H9 (cell line): ENCODE results near the gene ZNF655. TPM values are rescaled to one million over a fixed set of nuclear protein-coding genes. Genes with fewer than 3 reads are reported as not detected.

Experiments
- DNase-seq: peaks from one replicate; pipeline ENCODE4 v3.0.0-alpha.2; 2017
- H2AFZ ChIP-seq: one replicate; pipeline ENCODE4 v1.6.1; 2013; ENCODE audit warnings: mild to moderate bottlenecking, low read length, control low read depth, moderate library complexity
- H2AK5ac ChIP-seq: 2 replicates; pipeline ENCODE4 v1.6.1; 2013; ENCODE audit warnings: low read length, control low read depth, mixed read lengths; ENCODE audit not compliant: insufficient read length
- H2BK120ac ChIP-seq: one replicate; pipeline ENCODE4 v1.6.1; 2013; ENCODE audit warnings: low read depth, mild to moderate bottlenecking, low read length, control low read depth, inconsistent platforms; ENCODE audit not compliant: poor library complexity, severe bottlenecking
- H2BK12ac ChIP-seq: 2 replicates; pipeline ENCODE4 v1.6.1; 2013; ENCODE audit warnings: low read length, control low read depth, mixed read lengths, low read depth; ENCODE audit not compliant: insufficient read length
- H2BK15ac ChIP-seq: 2 replicates; pipeline ENCODE4 v1.6.1; 2013; ENCODE audit warnings: low read depth, low read length, control low read depth
- H2BK20ac ChIP-seq: one replicate; pipeline ENCODE4 v1.6.1; 2013; ENCODE audit warnings: low read depth, mild to moderate bottlenecking, low read length, control low read depth, inconsistent platforms; ENCODE audit not compliant: poor library complexity, severe bottlenecking
- H2BK5ac ChIP-seq: 2 replicates; pipeline ENCODE4 v1.6.1; 2013; ENCODE audit warnings: low read length, control low read depth, mixed read lengths; ENCODE audit not compliant: insufficient read length
- H3K14ac ChIP-seq: 2 replicates; pipeline ENCODE4 v1.6.1; 2013; ENCODE audit warnings: low read length, control low read depth; ENCODE audit not compliant: insufficient read depth
- H3K18ac ChIP-seq: 2 replicates; pipeline ENCODE4 v1.6.1; 2013; ENCODE audit warnings: low read depth, mild to moderate bottlenecking, mixed read lengths, low read length, control low read depth; ENCODE audit not compliant: insufficient read length
- H3K23ac ChIP-seq: 2 replicates; pipeline ENCODE4 v1.6.1; 2013; ENCODE audit warnings: low read length, control low read depth, mixed read lengths, low read depth; ENCODE audit not compliant: insufficient read length
- H3K23me2 ChIP-seq: 2 replicates; pipeline ENCODE4 v1.6.1; 2013; ENCODE audit warnings: low read depth, mild to moderate bottlenecking, mixed read lengths, low read length, control low read depth; ENCODE audit not compliant: insufficient read length, poor library complexity, severe bottlenecking
- H3K27ac ChIP-seq: 2 replicates; pipeline ENCODE4 v1.5.1; 2013; ENCODE audit warnings: low read length, control low read depth, mixed read lengths, low read depth; ENCODE audit not compliant: insufficient read length
- H3K27me3 ChIP-seq: 2 replicates; pipeline ENCODE4 v1.6.1; 2013; ENCODE audit warnings: low read length, control low read depth, inconsistent platforms; ENCODE audit not compliant: insufficient read depth
- H3K4ac ChIP-seq: 2 replicates; pipeline ENCODE4 v1.6.1; 2013; ENCODE audit warnings: low read depth, mild to moderate bottlenecking, control low read depth, inconsistent platforms, low read length, moderate library complexity
- H3K4me1 ChIP-seq: 2 replicates; pipeline ENCODE4 v1.6.1; 2013; ENCODE audit warnings: low read length, control low read depth, inconsistent platforms; ENCODE audit not compliant: insufficient read depth
- H3K4me2 ChIP-seq: 2 replicates; pipeline ENCODE4 v1.6.1; 2013; ENCODE audit warnings: low read length, control low read depth, mixed read lengths; ENCODE audit not compliant: insufficient read length, insufficient read depth
- H3K56ac ChIP-seq: 2 replicates; pipeline ENCODE4 v1.6.1; 2013; ENCODE audit warnings: low read depth, mild to moderate bottlenecking, mixed read lengths, low read length, control low read depth; ENCODE audit not compliant: insufficient read length
- H3K79me1 ChIP-seq: 2 replicates; pipeline ENCODE4 v1.6.1; 2013; ENCODE audit warnings: low read depth, mild to moderate bottlenecking, moderate library complexity, low read length, control low read depth, inconsistent platforms; ENCODE audit not compliant: insufficient read depth, poor library complexity, severe bottlenecking
- H3K79me2 ChIP-seq: 2 replicates; pipeline ENCODE4 v1.6.1; 2013; ENCODE audit warnings: low read length, control low read depth, inconsistent platforms; ENCODE audit not compliant: insufficient read depth
- H3K9ac ChIP-seq: 2 replicates; pipeline ENCODE4 v1.6.1; 2013; ENCODE audit warnings: low read length, control low read depth, mixed read lengths; ENCODE audit not compliant: insufficient read length; ENCODE audit errors: extremely low read depth
- H3K9me3 ChIP-seq: one replicate; pipeline ENCODE4 v1.6.1; 2013; ENCODE audit warnings: low read depth, low read length, inconsistent platforms; ENCODE audit not compliant: control insufficient read depth
- H3T11ph ChIP-seq: one replicate; pipeline ENCODE4 v1.6.1; 2013; ENCODE audit warnings: mild to moderate bottlenecking, low read length, control low read depth, inconsistent platforms
- H4K20me1 ChIP-seq: one replicate; pipeline ENCODE4 v1.6.1; 2013; ENCODE audit not compliant: control insufficient read depth, insufficient read length, insufficient read depth
- H4K5ac ChIP-seq: 2 replicates; pipeline ENCODE4 v1.6.1; 2013; ENCODE audit warnings: low read depth, mild to moderate bottlenecking, mixed read lengths, low read length, control low read depth; ENCODE audit not compliant: insufficient read length
- H4K8ac ChIP-seq: replicated peaks from 2 replicates; pipeline ENCODE4 v1.6.1; 2013; ENCODE audit warnings: low read length, control low read depth, mixed read lengths, low read depth; ENCODE audit not compliant: insufficient read length
- H4K91ac ChIP-seq: 2 replicates; pipeline ENCODE4 v1.6.1; 2013; ENCODE audit warnings: low read depth, mild to moderate bottlenecking, moderate library complexity, mixed read lengths, low read length, control low read depth; ENCODE audit not compliant: insufficient read length
- H3K27ac Mint-ChIP-seq, 3 experiments: 2 replicates in 2 of 3; 3 replicates in 1 of 3; pipeline ENCODE4 v1.8.0; 2020 to 2021; ENCODE audit warnings: mixed read lengths in 3 of 3, mild to moderate bottlenecking in 1 of 3, moderate library complexity in 1 of 3
- H3K27me3 Mint-ChIP-seq: 2 replicates; pipeline ENCODE4 v1.8.0; 2021; ENCODE audit warnings: low read depth, mild to moderate bottlenecking, moderate library complexity, mixed read lengths
- H3K36me3 Mint-ChIP-seq, 3 experiments: 2 replicates in 2 of 3; 3 replicates in 1 of 3; pipeline ENCODE4 v1.8.0; 2020 to 2021; ENCODE audit warnings: low read depth in 3 of 3, mixed read lengths in 3 of 3; ENCODE audit not compliant: insufficient read depth in 1 of 3
- H3K4me1 Mint-ChIP-seq, 2 experiments: 2 replicates each; pipeline ENCODE4 v1.8.0; 2020; ENCODE audit warnings: mixed read lengths in 2 of 2
- H3K4me3 Mint-ChIP-seq, 2 experiments: 2 replicates in 1 of 2; 3 replicates in 1 of 2; pipeline ENCODE4 v1.8.0; 2020 to 2021; ENCODE audit warnings: mild to moderate bottlenecking in 2 of 2, mixed read lengths in 2 of 2, moderate library complexity in 1 of 2
- H3K9me3 Mint-ChIP-seq, 2 experiments: 2 replicates in 1 of 2; 3 replicates in 1 of 2; pipeline ENCODE4 v1.8.0; 2020; ENCODE audit warnings: mild to moderate bottlenecking in 2 of 2, mixed read lengths in 2 of 2, moderate library complexity in 1 of 2
- CTCF ChIP-seq: fragments of 200-600 bp; sonication (generic); conservative IDR thresholded peaks from 3 replicates; pipeline ENCODE4 v1.8.0; 2021; ENCODE audit warnings: antibody characterized with exemption, mild to moderate bottlenecking
- WGBS: extraction: QIAGEN DNeasy Blood & Tissue Kit; methylation state at CpG from one replicate; pipeline ENCODE4 v1.1.7; 2013; ENCODE audit warnings: missing lambda C conversion rate, low lambda C conversion rate, mixed read lengths; ENCODE audit not compliant: insufficient read length; ENCODE audit errors: extremely low coverage; 5-methylcytosine and 5-hydroxymethylcytosine counted together
- total RNA-seq: library from RNA; stranded (reverse); gene quantifications from 2 replicates; pipeline ENCODE4 v1.2.1, GENCODE V29; 2021

Gene ZNF655
- total RNA-seq, 1 experiment from 2014 or later, result 49.2 TPM

- Mint-ChIP-seq H3K36me3 (no peaks in the 10 kb centered on the region), H3K4me1 (0 out of 4 replicates have a peak, but pooled peaks cover 0 to 4% of the 10 kb centered on the region in 2 experiments), H3K27me3 (peaks cover 2% of the 10 kb centered on the region; the same call in 1 of the 2 replicates), H3K4me3 (no peak overlapping the region), H3K9me3 (no peaks in the 10 kb centered on the region), H3K27ac (no peak overlapping the region)
- Histone ChIP-seq H3K18ac (no peak overlapping the region), H3K56ac (no peak overlapping the region), H3K9ac (no peak overlapping the region), H2BK120ac (no peak overlapping the region), H3K4ac (no peak overlapping the region), H4K20me1 (no peaks in the 10 kb centered on the region), H2BK20ac (no peak overlapping the region), H3K23me2 (no peaks in the 10 kb centered on the region), H3K4me1 (no peaks in the 10 kb centered on the region), H4K5ac (no peak overlapping the region), H3K9me3 (no peaks in the 10 kb centered on the region), H3T11ph (no peak overlapping the region), H3K27me3 (no peaks in the 10 kb centered on the region), H2AFZ (no peak overlapping the region), H4K8ac (no peak overlapping the region), H3K27ac (no peak overlapping the region), H2BK12ac (no peak overlapping the region), H4K91ac (no peak overlapping the region), H2BK5ac (no peak overlapping the region), H3K23ac (no peak overlapping the region), H2BK15ac (no peak overlapping the region), H3K79me2 (no peaks in the 10 kb centered on the region), H3K79me1 (no peaks in the 10 kb centered on the region), H3K4me2 (no peak overlapping the region), H2AK5ac (no peak overlapping the region), H3K14ac (no peak overlapping the region)
- TF ChIP-seq CTCF, result no peak
- DNase-seq, result no peak
- WGBS, result no CpG with 5 or more reads among the region's 4 CpGs
Observed at GRCh38 chr7:99599836-99600235, 41.4 kb downstream of the ZNF655 start.
